Measurements from ENCODE around the gene HADHA. TPM values are rescaled to one million over a fixed set of nuclear protein-coding genes. Genes with fewer than 3 reads are reported as not detected.
A peak's percentile ranks its signal among the peaks of the same experiment; 100 is the strongest.

HADHA gene
- 132 TPM for polyA plus RNA-seq (2012; ENCODE audit: insufficient read length, low read depth)

DNA sequence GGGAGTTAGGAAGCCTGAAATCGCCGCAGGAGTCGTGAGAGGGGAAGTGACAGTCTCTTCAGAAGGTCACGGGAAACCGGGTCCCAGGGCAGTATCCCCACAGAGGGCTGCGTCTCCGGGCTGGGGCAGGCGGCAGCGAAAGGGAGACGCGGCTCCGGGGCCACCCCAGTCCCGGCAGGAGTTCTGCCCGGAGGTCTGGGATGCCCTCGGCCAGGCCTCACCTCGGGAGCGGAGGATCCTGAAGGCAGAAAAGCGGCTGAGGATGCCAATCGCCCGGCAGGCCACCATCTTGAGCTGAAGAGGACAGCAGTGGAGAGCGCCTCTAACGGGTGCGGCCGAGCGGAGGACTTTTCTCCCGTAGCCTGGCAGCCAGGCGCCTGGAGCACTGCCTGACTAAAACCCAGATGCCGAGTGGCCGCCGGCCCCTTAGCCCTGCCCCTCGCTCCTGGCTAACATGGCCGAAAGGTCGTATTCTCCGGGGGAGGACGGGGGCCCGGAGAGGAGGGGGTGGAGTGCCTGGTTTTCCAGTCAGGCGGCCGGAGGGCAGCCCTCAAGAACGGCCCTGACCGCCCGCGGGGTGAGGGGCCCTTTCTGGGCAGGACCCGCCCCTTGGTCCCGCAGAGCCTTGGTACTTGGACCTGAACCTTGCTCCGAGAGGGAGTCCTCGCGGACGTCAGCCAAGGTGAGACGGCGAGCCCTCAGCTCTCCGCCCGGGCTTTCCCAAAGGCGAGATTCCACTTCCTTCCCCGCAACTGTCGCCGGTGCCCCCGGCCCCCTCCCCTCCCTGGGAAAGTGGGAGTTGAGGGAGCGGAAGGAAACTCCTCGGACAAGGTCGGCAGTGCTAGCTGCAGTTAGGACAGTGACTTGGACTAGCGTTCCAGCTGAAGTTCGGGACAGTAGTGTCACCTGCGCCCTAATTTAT is at the start of gene HADHA, which contains the start of gene HADHB:
HADHA (minus strand) TSS at position 324 of the 922 bp plus-strand sequence; CDS start at position 288, 36 bp downstream.
HADHB (plus strand) TSS at position 631 of the 922 bp plus-strand sequence. CDS start 9,316 bp downstream, outside the sequence.
- TF ChIP-seq TAF1 (IDR thresholded peaks at IDR 0.05; ENCODE audit: borderline replicate concordance, insufficient read depth, low read length) = peak; percentile 69; the same call in 1 of the 2 replicates
- TF ChIP-seq, protein P1, sequence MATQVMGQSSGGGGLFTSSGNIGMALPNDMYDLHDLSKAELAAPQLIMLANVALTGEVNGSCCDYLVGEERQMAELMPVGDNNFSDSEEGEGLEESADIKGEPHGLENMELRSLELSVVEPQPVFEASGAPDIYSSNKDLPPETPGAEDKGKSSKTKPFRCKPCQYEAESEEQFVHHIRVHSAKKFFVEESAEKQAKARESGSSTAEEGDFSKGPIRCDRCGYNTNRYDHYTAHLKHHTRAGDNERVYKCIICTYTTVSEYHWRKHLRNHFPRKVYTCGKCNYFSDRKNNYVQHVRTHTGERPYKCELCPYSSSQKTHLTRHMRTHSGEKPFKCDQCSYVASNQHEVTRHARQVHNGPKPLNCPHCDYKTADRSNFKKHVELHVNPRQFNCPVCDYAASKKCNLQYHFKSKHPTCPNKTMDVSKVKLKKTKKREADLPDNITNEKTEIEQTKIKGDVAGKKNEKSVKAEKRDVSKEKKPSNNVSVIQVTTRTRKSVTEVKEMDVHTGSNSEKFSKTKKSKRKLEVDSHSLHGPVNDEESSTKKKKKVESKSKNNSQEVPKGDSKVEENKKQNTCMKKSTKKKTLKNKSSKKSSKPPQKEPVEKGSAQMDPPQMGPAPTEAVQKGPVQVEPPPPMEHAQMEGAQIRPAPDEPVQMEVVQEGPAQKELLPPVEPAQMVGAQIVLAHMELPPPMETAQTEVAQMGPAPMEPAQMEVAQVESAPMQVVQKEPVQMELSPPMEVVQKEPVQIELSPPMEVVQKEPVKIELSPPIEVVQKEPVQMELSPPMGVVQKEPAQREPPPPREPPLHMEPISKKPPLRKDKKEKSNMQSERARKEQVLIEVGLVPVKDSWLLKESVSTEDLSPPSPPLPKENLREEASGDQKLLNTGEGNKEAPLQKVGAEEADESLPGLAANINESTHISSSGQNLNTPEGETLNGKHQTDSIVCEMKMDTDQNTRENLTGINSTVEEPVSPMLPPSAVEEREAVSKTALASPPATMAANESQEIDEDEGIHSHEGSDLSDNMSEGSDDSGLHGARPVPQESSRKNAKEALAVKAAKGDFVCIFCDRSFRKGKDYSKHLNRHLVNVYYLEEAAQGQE (IDR thresholded peaks at IDR 0.05; ENCODE audit: insufficient read depth in 1 of 2, low read depth in 2 of 2, low read length in 2 of 2) = peak in 1 of 2 experiments; percentile 58; a peak in 2 of 4 replicates
- peak; percentile 9 for TF ChIP-seq FOXP2 (optimal IDR thresholded peaks at IDR 0.05; ENCODE audit: borderline replicate concordance, extremely low read depth, extremely low read length, insufficient read depth)
- 0 out of 2 replicates have a peak, but pooled peaks have one; percentile 53 for TF ChIP-seq SIN3A (IDR thresholded peaks at IDR 0.05; ENCODE audit: borderline replicate concordance, insufficient read depth, low read length)
- peak; percentile 88 for TF ChIP-seq POLR2AphosphoS5 (IDR thresholded peaks at IDR 0.05; ENCODE audit: low read depth, low read length)

DNA sequence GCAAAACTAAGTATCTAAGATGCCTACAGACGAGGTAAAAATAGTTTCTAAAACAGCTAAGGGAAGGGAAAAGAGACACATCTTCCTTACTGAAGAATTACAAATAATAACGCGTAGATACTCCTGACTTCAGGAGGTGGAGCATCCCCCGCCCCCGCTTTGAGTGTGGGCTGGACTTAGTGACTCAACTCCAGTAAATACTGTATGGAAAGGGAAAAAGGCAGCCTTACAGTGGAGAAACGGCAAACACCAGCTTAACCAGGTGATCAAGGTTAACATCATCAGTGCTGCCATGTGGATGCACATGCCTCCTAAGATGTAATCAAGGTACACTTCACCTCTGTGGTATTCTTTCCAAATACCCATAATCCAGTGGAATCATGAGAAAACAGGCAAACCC is 48.2 kb upstream of the HADHA start:
- no peak for TF ChIP-seq FOXP2 (optimal IDR thresholded peaks at IDR 0.05; ENCODE audit: borderline replicate concordance, extremely low read depth, extremely low read length, insufficient read depth)
- no peak for TF ChIP-seq POLR2AphosphoS5 (IDR thresholded peaks at IDR 0.05; ENCODE audit: low read depth, low read length)
- TF ChIP-seq, protein P1 (IDR thresholded peaks at IDR 0.05; ENCODE audit: insufficient read depth in 1 of 2, low read depth in 2 of 2, low read length in 2 of 2) = no peak
- no peak for TF ChIP-seq SIN3A (IDR thresholded peaks at IDR 0.05; ENCODE audit: borderline replicate concordance, insufficient read depth, low read length)

DNA sequence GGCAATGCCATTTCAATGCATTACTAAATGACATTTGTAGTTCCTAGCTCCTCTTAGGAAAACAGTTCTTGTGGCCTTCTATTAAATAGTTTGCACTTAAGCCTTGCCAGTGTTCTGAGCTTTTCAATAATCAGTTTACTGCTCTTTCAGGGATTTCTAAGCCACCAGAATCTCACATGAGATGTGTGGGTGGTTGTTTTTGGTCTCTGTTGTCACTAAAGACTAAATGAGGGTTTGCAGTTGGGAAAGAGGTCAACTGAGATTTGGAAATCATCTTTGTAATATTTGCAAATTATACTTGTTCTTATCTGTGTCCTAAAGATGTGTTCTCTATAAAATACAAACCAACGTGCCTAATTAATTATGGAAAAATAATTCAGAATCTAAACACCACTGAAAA is 45.6 kb upstream of the HADHA start:
- TF ChIP-seq, protein P1 (IDR thresholded peaks at IDR 0.05; ENCODE audit: insufficient read depth in 1 of 2, low read depth in 2 of 2, low read length in 2 of 2) = no peak

DNA sequence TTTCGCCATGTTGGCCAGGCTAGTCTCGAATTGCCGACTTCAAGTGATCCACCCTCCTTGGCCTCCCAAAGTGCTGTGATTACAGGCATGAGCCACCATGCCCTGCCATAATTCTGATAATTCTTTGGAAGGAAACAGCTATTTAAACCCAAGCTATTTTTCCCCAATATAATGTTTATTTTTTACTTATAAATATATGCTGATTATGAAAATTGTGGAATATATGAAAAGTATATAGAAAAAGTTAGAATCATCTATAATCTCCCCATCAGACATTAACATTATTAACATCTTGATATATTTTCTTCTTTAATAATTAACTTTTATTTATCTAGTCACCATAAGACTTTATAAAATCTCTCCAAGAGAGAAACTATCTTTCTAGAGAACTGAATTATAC is 41.5 kb upstream of the HADHA start:
- TF ChIP-seq, protein P1 (IDR thresholded peaks at IDR 0.05; ENCODE audit: insufficient read depth in 1 of 2, low read depth in 2 of 2, low read length in 2 of 2) = no peak
- TF ChIP-seq SIN3A (IDR thresholded peaks at IDR 0.05; ENCODE audit: borderline replicate concordance, insufficient read depth, low read length) = no peak
